Ectodermal cell (in vitro differentiated cells): ENCODE measurements around the gene B4GALT5.

Experiments used
- H3K27ac ChIP-seq: 2 replicates; pipeline ENCODE4 v1.7.0; 2013; ENCODE audit warnings: mild to moderate bottlenecking, low read depth, low read length; ENCODE audit not compliant: insufficient read depth, poor library complexity, severe bottlenecking
- H3K27me3 ChIP-seq: 2 replicates; pipeline ENCODE4 v1.7.0; 2013; ENCODE audit warnings: mild to moderate bottlenecking, low read length; ENCODE audit not compliant: insufficient read depth, control insufficient read depth, poor library complexity, severe bottlenecking
- H3K36me3 ChIP-seq: one replicate; pipeline ENCODE4 v1.7.0; 2013; ENCODE audit warnings: low read length; ENCODE audit not compliant: control insufficient read depth, insufficient read depth
- H3K4me1 ChIP-seq: one replicate; pipeline ENCODE4 v1.7.0; 2013; ENCODE audit warnings: low read length; ENCODE audit not compliant: control insufficient read depth, insufficient read depth
- H3K4me3 ChIP-seq: 2 replicates; pipeline ENCODE4 v1.7.0; 2013; ENCODE audit warnings: low read depth, low read length, control low read depth; ENCODE audit not compliant: insufficient read depth
- H3K9me3 ChIP-seq: 2 replicates; pipeline ENCODE4 v1.7.0; 2013; ENCODE audit warnings: mild to moderate bottlenecking, low read length, moderate library complexity; ENCODE audit not compliant: control insufficient read depth
- WGBS, 2 experiments: methylation state at CpG; one replicate each; pipeline ENCODE4 v1.1.7; 2013; ENCODE audit warnings: missing lambda C conversion rate in 2 of 2; 5-methylcytosine and 5-hydroxymethylcytosine counted together

The B4GALT5 gene

DNA sequence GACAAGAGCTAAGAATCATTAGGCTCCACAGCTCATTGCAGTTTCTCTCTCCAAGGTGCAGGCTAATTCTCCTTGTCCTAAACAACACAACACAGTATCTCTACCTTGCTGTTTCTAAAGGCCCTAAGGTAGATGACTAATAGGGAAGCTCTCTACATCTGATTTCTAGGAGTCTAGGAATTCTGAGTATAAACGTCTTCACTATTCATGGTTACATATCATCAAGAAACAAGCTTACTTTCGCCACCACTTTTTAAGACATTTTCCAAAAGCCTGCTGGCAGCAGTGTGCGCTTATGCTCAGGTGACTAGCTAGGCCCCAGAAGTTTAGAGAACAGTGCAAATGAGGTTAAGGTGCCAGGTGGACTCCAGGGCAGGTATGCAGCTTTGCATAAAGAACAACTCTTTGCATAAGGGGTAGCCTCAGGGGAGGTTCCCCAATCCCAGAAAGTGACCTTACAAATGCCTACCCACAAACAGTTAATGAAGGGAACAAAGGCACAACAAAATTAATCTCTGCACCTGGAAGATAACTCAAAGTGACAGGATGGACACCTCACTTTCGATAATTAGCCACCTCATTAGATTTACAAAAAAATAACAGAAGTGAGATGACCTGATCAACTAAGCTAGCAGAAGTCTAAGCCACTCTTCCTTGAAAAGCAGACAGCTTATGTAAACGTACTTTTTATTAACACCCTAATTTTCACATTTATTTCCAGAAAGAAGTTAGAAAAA, 20.1 kb downstream of the B4GALT5 start:
- Histone ChIP-seq H3K9me3 (no peaks in the 10 kb centered on the region), H3K36me3 (no peaks in the 10 kb centered on the region), H3K4me1 (peaks cover 26% of the 10 kb centered on the region), H3K4me3 (no peak overlapping the region), H3K27me3 (no peaks in the 10 kb centered on the region), H3K27ac (no peak overlapping the region)
- WGBS, 2 experiments, result 81 to 87% methylated on average over 5 of the region's 5 CpGs

DNA sequence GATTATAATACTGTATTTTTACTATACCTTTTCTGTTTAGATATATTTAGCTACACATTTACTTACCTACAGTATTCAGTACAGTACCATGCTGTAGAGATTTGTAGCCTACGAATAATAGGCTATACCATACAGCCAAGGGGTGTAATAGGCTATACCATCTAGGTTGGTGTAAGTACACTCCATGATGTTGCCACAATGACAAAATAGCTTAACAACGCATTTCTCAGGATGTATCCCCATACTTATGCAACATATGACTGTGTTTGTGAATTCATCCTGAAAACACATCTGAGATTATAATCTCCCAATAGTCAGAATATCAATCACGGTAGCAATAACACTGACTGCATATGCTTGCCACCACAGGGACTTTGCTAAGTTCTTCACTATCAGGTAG, 20.7 kb downstream of the B4GALT5 start:
- Histone ChIP-seq H3K27ac (no peak overlapping the region), H3K4me1 (peaks cover 30% of the 10 kb centered on the region), H3K4me3 (no peak overlapping the region), H3K27me3 (no peaks in the 10 kb centered on the region), H3K9me3 (no peaks in the 10 kb centered on the region), H3K36me3 (no peaks in the 10 kb centered on the region)
- WGBS, 2 experiments, result 65 to 67% methylated on average over 3 of the region's 3 CpGs

DNA sequence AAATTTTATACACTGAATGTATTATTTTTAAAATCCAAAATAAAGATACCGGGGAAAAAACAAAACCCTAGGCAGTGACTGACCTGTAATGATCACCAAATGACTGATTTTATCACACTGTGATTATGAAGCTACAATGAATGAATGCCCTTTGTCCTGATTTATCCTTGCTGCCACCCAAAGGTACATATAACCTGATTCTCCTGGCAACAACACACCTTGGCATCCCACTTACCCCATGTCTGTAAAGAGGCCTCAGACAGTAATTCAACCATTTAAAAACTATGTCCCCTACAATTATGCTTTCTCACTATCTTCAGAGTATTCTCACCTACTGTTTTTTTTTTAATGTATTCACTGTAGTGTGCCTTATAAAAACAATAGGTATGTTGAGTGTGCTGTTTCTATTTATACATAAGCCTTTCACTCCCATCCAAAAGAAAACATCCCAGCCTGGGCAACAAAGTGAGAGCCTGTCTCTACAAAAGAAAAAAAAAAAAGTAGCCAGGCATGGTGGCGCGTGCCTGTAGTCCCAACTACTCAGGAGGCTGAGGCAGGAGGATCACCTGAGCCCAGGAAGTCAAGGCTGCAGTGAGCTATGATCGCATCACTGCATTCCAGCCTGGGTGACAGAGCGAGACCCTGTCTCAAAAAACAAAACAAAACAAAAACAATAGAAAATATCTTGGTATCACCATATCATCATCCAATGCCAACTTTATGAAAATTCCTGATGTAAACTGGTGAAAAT, 21.7 kb downstream of the B4GALT5 start:
- Histone ChIP-seq H3K9me3 (no peaks in the 10 kb centered on the region), H3K27ac (no peak overlapping the region), H3K27me3 (no peaks in the 10 kb centered on the region), H3K36me3 (no peaks in the 10 kb centered on the region), H3K4me1 (peaks cover 40% of the 10 kb centered on the region), H3K4me3 (no peak overlapping the region)
- WGBS, 2 experiments, result 90 to 93% methylated on average over 5 of the region's 5 CpGs

DNA sequence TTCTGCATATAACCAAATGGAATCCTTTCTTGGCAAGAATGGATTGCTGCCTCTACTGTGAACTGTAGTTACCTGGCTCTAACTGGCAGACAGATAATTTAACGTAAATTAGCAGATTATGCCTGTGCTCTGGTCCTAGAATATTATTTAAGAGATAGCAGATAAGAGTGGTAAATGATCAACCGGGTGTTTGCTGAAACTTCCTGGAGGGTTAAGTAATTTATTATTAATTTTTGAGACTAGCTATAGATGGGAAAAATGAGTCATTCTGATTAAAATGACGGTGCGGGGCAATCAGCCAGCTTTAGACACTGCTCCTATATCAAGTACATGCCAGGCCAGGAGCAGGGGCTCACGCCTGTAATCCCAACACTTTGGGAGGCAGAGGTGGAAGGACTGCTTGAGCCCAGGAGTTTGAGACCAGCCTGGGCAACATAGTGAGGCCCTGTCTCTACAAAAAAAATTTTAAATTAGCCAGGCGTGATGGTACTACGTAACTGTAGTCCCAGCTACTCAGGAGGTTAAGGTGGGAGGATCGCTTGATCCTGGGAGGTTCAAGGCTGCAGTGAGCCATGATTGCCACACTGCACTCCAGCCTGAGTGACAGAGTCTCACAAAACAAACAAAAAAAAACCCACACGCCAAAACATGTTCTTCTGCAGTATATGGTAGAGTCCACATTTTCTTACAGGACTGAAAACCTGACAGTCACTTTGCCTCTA, 22.6 kb downstream of the B4GALT5 start:
- no peaks in the 10 kb centered on the region for H3K36me3 ChIP-seq
- no peaks in the 10 kb centered on the region for H3K27me3 ChIP-seq
- H3K9me3 ChIP-seq, result no peaks in the 10 kb centered on the region
- H3K4me3 ChIP-seq, result no peak overlapping the region
- WGBS, 2 experiments, result 89 to 90% methylated on average over 9 of the region's 9 CpGs
- no peak overlapping the region for H3K27ac ChIP-seq
- H3K4me1 ChIP-seq, result peaks cover 48% of the 10 kb centered on the region

DNA sequence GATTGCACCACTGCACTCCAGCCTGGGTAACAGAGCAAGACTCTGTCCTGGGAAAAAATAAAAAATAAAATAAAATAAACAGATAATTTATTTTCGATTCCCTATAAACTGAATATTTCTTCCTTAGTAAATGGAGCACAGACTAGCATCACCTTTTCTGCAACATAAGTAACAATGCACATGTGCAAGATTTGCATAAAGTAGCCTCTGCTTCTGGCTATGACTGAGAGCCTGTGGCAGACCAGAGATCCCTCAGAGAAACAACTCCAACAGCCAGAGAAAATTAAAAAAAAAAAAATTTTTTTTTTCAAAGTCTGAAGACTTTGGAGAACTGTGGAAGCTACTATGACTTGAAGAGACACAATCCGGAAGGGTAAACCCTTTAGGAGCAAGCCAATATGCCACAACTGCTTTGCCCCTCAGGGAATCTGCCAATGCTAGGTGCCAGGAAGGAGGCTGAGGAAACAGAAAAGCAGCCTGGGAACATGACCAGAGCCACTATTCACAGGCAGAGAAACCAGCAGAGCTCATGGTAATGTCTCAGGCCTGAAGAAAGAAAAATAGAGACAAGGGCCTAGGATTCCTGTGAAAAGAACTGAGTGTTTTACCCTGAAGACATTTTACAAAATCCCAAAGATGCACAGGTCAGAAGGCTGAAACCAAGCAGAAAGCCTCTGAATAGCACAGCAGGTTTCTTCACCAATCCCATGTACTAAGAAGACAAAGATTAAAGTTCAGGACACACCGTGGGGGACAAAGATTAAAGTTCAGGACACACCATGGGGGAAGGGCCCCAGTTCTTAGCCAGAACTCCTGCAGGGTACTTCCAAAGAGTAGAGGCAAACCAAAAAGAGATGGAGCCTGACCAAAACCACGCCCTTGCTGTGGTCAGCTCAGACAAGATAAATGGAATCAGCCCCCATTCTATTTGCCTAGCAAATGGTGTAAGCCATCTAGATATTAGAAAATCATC, 25.8 kb downstream of the B4GALT5 start:
- Histone ChIP-seq H3K4me3 (no peak overlapping the region), H3K9me3 (no peaks in the 10 kb centered on the region), H3K36me3 (no peaks in the 10 kb centered on the region), H3K4me1 (peaks cover 52% of the 10 kb centered on the region), H3K27ac (peak overlapping the region; percentile 92), H3K27me3 (no peaks in the 10 kb centered on the region)
- WGBS, 2 experiments, result 25 to 35% methylated on average over 4 of the region's 4 CpGs

DNA sequence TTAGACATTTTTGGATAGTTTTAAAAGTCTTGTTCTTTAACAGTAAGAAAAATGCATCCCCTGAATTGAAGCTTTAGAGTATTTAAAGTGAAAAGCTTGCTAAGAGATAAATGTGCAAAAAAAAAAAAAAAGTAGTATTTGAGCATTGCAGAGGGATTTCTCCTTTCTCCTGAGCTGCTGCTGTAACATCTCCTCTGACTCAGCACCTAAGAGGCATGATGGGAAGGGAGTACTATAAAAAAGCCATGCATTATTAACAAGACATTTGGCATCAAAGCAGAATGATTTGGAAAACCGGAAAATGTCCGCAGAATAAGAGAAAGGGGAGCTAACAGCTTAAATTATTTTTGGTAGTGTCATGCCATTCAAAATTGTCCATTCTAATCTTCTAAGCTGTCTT, 27.9 kb downstream of the B4GALT5 start:
- H3K36me3 ChIP-seq, result no peaks in the 10 kb centered on the region
- H3K27me3 ChIP-seq, result no peaks in the 10 kb centered on the region
- WGBS, 2 experiments, result 43 to 50% methylated on average over 2 of the region's 2 CpGs
- H3K9me3 ChIP-seq, result no peaks in the 10 kb centered on the region
- no peak overlapping the region for H3K4me3 ChIP-seq
- H3K27ac ChIP-seq, result no peak overlapping the region
- H3K4me1 ChIP-seq, result peaks cover 62% of the 10 kb centered on the region

DNA sequence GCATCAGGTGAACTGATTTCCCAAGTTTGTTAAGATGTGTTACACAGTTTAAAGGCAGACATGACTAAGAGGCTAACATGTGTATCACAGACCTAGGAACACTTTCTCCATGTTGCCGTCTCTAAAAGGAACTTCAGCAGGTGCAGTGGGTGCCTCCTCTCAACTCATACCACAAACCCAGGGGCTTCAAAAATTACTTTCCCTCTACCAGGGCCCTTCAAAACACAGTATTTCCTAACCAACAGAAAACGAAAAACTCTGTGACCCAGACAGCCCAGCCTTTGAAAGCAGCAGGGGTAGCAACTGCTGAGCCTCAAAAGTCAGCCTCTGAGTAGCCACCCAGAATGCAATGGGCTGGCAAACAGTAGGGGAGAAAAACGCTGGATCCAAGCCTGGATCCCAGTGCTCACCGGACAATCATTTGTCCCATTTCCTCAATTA, 28.5 kb downstream of the B4GALT5 start:
- Histone ChIP-seq H3K4me1 (peaks cover 62% of the 10 kb centered on the region), H3K9me3 (no peaks in the 10 kb centered on the region), H3K36me3 (no peaks in the 10 kb centered on the region), H3K4me3 (no peak overlapping the region), H3K27me3 (no peaks in the 10 kb centered on the region), H3K27ac (no peak overlapping the region)
- 45 to 49% methylated on average over 4 of the region's 4 CpGs for WGBS, 2 experiments

DNA sequence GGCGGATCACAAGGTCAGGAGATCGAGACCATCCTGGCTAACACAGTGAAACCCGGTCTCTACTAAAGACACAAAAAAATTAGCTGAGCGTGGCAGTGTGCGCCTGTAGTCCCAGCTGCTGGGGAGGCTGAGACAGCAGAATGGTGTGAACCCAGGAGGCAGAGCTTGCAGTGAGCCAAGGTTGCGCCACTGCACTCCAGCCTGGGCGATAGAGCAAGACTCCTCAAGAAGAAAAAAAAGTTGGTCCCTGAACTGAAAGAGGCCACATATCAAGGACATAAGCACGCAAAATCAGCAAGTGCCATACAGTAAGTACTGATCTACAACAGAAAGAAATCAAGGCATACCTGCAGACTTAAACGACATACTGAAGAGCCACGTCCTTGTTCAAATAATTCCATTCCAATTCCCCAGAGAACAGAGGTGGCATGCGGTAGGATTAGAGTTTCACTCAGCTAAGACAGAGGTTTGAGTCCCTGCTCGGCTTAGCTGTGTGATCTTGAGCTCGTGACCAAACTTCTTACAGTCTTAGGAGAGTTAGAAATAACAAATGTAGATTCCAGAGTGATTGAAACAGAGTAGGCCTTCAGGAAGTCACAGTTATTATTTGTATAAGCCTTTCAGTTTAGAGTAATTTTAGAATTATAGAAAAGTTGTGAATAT, 29.2 kb downstream of the B4GALT5 start:
- H3K36me3 ChIP-seq, result no peaks in the 10 kb centered on the region
- no peaks in the 10 kb centered on the region for H3K27me3 ChIP-seq
- peaks cover 62% of the 10 kb centered on the region for H3K4me1 ChIP-seq
- no peak overlapping the region for H3K4me3 ChIP-seq
- H3K27ac ChIP-seq, result no peak overlapping the region
- H3K9me3 ChIP-seq, result no peaks in the 10 kb centered on the region
- WGBS, 2 experiments, result 85 to 89% methylated on average over 13 of the region's 13 CpGs

DNA sequence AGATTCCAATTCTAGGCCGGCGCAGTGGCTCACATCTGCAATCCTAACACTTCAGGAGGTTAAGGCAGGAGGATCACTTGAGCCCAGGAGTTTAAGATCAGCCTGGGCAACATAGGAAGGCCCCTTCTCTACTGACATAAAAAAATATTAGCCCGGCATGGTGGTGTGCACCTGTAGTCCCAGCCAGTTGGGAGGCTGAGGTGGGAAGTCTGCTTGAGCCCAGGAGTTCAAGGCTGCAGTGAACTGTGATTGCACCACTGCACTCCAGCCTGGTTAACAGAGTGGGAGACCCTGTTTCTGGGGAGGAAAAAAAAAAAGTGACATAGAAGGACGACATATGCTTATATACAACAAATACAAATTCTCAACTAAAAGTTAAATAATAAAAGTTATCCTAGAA, 30.9 kb downstream of the B4GALT5 start:
- Histone ChIP-seq H3K9me3 (no peaks in the 10 kb centered on the region), H3K27me3 (no peaks in the 10 kb centered on the region), H3K27ac (no peak overlapping the region), H3K36me3 (no peaks in the 10 kb centered on the region), H3K4me3 (no peak overlapping the region), H3K4me1 (peaks cover 64% of the 10 kb centered on the region)
- WGBS, 2 experiments, result 93 to 98% methylated on average over 3 of the region's 4 CpGs
